ENCODE data around the gene IFNG.

DNA sequence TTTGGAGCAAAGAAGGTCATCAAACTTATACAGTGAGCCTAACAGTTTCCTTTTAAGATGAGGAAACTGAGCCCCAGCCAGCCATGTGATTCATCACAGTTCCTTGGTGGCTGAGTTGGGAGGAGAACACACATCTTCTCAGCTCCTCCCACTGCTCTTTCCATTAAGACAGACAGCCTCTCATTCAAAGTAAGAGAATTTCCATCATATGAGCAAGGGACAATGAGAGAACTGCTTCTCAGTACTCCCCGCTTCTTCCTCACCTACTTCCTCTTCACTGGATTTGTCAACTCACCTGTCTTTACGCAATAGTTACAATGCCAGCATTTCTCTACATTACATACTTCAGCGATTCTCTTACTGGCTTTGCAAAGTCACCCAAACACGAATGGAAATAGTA, 2.2 kb downstream of the IFNG start:
- TF ChIP-seq, protein P1, sequence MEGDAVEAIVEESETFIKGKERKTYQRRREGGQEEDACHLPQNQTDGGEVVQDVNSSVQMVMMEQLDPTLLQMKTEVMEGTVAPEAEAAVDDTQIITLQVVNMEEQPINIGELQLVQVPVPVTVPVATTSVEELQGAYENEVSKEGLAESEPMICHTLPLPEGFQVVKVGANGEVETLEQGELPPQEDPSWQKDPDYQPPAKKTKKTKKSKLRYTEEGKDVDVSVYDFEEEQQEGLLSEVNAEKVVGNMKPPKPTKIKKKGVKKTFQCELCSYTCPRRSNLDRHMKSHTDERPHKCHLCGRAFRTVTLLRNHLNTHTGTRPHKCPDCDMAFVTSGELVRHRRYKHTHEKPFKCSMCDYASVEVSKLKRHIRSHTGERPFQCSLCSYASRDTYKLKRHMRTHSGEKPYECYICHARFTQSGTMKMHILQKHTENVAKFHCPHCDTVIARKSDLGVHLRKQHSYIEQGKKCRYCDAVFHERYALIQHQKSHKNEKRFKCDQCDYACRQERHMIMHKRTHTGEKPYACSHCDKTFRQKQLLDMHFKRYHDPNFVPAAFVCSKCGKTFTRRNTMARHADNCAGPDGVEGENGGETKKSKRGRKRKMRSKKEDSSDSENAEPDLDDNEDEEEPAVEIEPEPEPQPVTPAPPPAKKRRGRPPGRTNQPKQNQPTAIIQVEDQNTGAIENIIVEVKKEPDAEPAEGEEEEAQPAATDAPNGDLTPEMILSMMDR (optimal IDR thresholded peaks at IDR 0.05 in 1 of 3, IDR thresholded peaks at IDR 0.05 in 1 of 3, conservative IDR thresholded peaks at IDR 0.05 in 1 of 3; ENCODE audit: extremely low read depth in 1 of 3, insufficient read depth in 2 of 3, low read length in 3 of 3) = no peak
- TF ChIP-seq EZH2 (IDR thresholded peaks at IDR 0.05; ENCODE audit: low read length) = no peak

Data from keratinocyte (primary cell).